Measurements from ENCODE around the gene SCARF1.

DNA sequence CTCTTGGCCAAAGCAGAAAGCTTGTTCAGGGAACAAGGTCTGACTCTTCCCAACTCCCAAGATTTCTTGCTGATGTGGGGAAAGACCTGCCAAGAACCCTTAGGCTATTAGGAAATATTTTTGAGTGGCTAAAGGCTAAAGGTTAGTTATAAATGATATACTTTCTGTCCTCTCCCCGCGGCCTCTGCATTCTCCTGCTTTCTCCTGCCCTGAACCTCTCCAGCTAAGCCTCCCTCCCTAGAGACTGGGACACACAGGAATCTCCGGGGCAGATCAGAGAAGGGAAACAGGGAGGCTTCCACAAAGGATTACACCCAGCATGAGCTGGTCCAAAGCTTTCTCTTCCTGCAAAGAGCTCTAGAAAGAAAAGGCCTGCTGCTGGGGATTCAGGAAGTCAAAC, 19.2 kb downstream of the SCARF1 start:
- TF ChIP-seq, protein P1, sequence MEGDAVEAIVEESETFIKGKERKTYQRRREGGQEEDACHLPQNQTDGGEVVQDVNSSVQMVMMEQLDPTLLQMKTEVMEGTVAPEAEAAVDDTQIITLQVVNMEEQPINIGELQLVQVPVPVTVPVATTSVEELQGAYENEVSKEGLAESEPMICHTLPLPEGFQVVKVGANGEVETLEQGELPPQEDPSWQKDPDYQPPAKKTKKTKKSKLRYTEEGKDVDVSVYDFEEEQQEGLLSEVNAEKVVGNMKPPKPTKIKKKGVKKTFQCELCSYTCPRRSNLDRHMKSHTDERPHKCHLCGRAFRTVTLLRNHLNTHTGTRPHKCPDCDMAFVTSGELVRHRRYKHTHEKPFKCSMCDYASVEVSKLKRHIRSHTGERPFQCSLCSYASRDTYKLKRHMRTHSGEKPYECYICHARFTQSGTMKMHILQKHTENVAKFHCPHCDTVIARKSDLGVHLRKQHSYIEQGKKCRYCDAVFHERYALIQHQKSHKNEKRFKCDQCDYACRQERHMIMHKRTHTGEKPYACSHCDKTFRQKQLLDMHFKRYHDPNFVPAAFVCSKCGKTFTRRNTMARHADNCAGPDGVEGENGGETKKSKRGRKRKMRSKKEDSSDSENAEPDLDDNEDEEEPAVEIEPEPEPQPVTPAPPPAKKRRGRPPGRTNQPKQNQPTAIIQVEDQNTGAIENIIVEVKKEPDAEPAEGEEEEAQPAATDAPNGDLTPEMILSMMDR (conservative IDR thresholded peaks at IDR 0.05; ENCODE audit: low read depth, low read length), result no peak
- TF ChIP-seq EZH2 (IDR thresholded peaks at IDR 0.05; ENCODE audit: low read length, unreplicated experiment) (no peak), EZH2phosphoT487 (IDR thresholded peaks at IDR 0.05; ENCODE audit: borderline replicate concordance, low read length) (no peak)
